ENCODE data around the gene CNDP2. TPM values are rescaled to one million over a fixed set of nuclear protein-coding genes. Genes with fewer than 3 reads are reported as not detected.

CNDP2 gene
- total and polyA plus RNA-seq, 4 donors, result 26.7 to 99.2 (median 74.2) TPM

DNA sequence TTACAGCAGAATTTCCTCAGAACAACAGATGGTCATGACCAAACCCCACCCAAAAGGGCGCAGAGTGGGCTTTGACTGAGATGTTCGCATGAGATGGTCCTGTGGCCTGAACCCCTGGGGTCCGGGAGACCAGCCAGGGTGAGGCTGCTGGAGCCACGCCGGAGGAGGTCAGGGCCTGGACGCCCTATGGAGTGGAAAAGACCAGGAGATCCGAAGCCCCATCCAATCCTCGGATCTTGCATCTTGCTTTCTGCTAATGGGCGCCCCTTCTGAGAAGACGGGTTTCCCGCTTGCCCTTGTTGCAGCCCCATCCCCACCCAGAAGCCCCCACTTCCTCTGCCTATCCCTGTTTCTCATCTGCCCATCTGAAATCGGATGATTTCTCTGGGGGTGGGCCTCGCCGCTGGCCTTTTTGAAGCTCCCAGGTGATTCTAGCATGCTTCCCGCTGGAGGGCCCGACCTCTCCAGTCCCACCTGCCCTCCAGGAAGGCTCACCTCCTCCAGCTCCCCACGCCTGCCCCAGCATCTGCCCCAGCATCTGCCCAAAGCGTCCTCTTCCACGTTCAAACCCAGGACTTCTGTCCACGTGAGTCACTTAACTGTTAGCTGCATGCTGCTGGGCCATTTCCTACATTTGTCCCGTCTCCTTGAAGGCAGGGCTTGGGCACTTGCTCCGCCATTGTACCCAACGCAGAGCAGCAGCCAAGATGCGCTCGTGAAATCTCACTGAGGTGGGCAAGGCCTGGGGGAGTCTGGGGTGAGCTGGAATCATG is 33.8 kb downstream of the CNDP2 start:
- Histone ChIP-seq H3K27me3 (ENCODE audit: control insufficient read depth in 1 of 2, insufficient read depth in 2 of 2, low read length in 1 of 2) (no peaks in the 10 kb centered on the region), H3K9me3 (ENCODE audit: control insufficient read depth, low read length) (peaks cover 5% of the 10 kb centered on the region), H3K4me3 (ENCODE audit: low read length in 2 of 2) (no peak overlapping the region), H3K4me1 (ENCODE audit: control insufficient read depth in 1 of 2, insufficient read depth in 2 of 2, low read length in 2 of 2) (no peaks in the 10 kb centered on the region), H3K36me3 (ENCODE audit: control insufficient read depth in 1 of 2, insufficient read depth in 2 of 2, low read length in 1 of 2) (no peaks in the 10 kb centered on the region), H3K27ac (ENCODE audit: low read depth in 1 of 2, low read length in 2 of 2) (no peak overlapping the region)
- intact Hi-C loops (cut with DNase I), result no loop called here
- no peak for ATAC-seq (ENCODE audit: low FRiP score)
- no peak for DNase-seq
- 91 to 92% methylated on average over 25 of the region's 25 CpGs for WGBS, 2 donors

DNA sequence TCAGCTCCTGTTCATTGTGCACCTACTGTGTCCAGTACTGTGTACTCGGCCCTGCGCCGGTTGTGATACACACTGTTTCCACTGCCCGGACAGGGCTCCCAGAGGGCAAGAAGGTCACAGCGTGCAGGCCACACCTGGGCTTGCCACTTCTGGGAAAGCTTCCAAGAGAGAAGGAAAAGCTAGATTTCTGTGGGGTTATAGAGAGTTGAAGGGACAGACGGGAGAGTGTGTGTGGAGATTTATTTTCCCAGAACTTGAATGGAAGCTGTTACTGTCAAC is 34.4 kb downstream of the CNDP2 start:
- no peaks in the 10 kb centered on the region for H3K4me1 ChIP-seq (ENCODE audit: control insufficient read depth in 1 of 2, insufficient read depth in 2 of 2, low read length in 2 of 2)
- H3K27ac ChIP-seq (ENCODE audit: low read depth in 1 of 2, low read length in 2 of 2), result no peak overlapping the region
- no peak for ATAC-seq (ENCODE audit: low FRiP score)
- no peak overlapping the region for H3K4me3 ChIP-seq (ENCODE audit: low read length in 2 of 2)
- peaks cover 5% of the 10 kb centered on the region for H3K9me3 ChIP-seq (ENCODE audit: control insufficient read depth, low read length)
- 61 to 69% methylated on average over 6 of the region's 6 CpGs for WGBS, 2 donors
- H3K27me3 ChIP-seq (ENCODE audit: control insufficient read depth in 1 of 2, insufficient read depth in 2 of 2, low read length in 1 of 2), result no peaks in the 10 kb centered on the region
- intact Hi-C loops (cut with DNase I), result no loop called here
- no peak for DNase-seq
- H3K36me3 ChIP-seq (ENCODE audit: control insufficient read depth in 1 of 2, insufficient read depth in 2 of 2, low read length in 1 of 2), result no peaks in the 10 kb centered on the region

DNA sequence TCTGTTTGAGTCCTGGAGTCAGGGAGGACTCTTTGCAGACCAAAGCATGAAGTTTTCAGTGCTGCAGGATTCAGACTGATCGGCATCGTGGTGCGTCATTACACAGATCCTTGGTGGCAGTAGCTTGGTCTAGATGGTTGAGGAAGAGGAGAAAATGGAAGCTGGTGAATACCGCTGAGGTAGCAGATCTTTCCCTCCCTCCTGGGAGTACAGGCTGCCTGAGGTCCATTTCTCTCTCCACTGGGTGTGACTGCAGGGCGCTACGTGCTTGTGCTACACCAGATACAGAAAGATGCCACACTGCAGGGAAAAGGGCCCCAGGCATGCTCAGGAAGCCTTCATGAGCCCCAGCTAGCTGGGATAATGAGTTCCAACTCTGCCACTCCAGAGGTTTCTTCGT is 34.9 kb downstream of the CNDP2 start:
- H3K36me3 ChIP-seq (ENCODE audit: control insufficient read depth in 1 of 2, insufficient read depth in 2 of 2, low read length in 1 of 2), result no peaks in the 10 kb centered on the region
- 85 to 86% methylated on average over 7 of the region's 7 CpGs for WGBS, 2 donors
- intact Hi-C loops (cut with DNase I), result no loop called here
- no peaks in the 10 kb centered on the region for H3K27me3 ChIP-seq (ENCODE audit: control insufficient read depth in 1 of 2, insufficient read depth in 2 of 2, low read length in 1 of 2)
- DNase-seq, result no peak
- no peaks in the 10 kb centered on the region for H3K4me1 ChIP-seq (ENCODE audit: control insufficient read depth in 1 of 2, insufficient read depth in 2 of 2, low read length in 2 of 2)
- H3K9me3 ChIP-seq (ENCODE audit: control insufficient read depth, low read length), result peaks cover 1% of the 10 kb centered on the region
- H3K27ac ChIP-seq (ENCODE audit: low read depth in 1 of 2, low read length in 2 of 2), result no peak overlapping the region
- no peak overlapping the region for H3K4me3 ChIP-seq (ENCODE audit: low read length in 2 of 2)
- ATAC-seq (ENCODE audit: low FRiP score), result no peak

DNA sequence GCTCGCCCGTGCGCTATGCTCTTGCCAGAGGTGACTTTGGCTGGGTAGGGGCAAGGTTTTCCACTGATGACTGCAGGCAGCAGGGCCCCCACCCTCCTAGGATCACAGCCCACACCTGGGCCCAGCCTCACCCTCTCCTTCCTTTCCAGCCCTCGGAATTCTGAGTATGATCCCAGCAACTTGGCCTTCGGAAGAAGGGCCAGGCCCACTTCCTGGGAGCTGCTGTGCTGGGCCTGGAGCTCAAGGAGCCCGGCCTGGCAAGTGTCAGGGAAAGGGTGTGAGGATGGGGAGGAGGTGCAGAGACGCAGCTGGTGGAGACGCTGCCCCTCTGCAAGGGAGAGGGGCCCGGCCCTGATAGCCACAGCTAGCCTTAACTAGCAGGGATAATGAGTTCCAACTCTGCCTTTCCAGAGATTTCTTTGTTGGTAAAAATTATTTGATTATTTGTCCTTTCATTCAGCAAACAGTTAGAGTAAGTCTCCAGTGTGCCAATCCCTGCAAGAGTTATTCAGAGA is 36.4 kb downstream of the CNDP2 start:
- H3K27ac ChIP-seq (ENCODE audit: low read depth in 1 of 2, low read length in 2 of 2), result no peak overlapping the region
- no peak for ATAC-seq (ENCODE audit: low FRiP score)
- WGBS, 2 donors, result 62 to 67% methylated on average over 9 of the region's 9 CpGs
- intact Hi-C loops (cut with DNase I), result no loop called here
- no peaks in the 10 kb centered on the region for H3K4me1 ChIP-seq (ENCODE audit: control insufficient read depth in 1 of 2, insufficient read depth in 2 of 2, low read length in 2 of 2)
- H3K4me3 ChIP-seq (ENCODE audit: low read length in 2 of 2), result no peak overlapping the region
- H3K9me3 ChIP-seq (ENCODE audit: control insufficient read depth, low read length), result no peaks in the 10 kb centered on the region
- H3K27me3 ChIP-seq (ENCODE audit: control insufficient read depth in 1 of 2, insufficient read depth in 2 of 2, low read length in 1 of 2), result no peaks in the 10 kb centered on the region
- DNase-seq, result no peak
- no peaks in the 10 kb centered on the region for H3K36me3 ChIP-seq (ENCODE audit: control insufficient read depth in 1 of 2, insufficient read depth in 2 of 2, low read length in 1 of 2)

DNA sequence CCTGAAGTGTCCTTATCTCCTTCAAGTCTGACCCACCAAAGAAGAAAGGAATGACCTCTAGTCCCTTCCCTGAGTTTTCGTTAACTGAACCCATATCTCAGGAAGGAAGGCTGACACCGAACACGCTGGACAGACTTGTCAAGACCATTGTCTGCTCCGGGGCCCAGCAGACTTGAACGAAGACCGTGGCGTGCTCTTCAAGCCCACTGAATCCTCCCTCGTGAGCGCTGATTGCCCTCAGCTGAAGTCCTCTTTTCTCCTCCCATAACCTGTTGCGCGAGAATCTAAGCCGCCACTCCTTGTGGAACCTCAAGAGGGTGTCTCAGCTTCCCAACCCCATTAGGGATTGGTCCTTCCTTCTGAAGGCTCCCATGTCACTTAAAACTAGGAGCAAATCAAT is 37.5 kb downstream of the CNDP2 start:
- Histone ChIP-seq H3K27me3 (ENCODE audit: control insufficient read depth in 1 of 2, insufficient read depth in 2 of 2, low read length in 1 of 2) (no peaks in the 10 kb centered on the region), H3K36me3 (ENCODE audit: control insufficient read depth in 1 of 2, insufficient read depth in 2 of 2, low read length in 1 of 2) (no peaks in the 10 kb centered on the region), H3K9me3 (ENCODE audit: control insufficient read depth, low read length) (no peaks in the 10 kb centered on the region), H3K4me1 (ENCODE audit: control insufficient read depth in 1 of 2, insufficient read depth in 2 of 2, low read length in 2 of 2) (no peaks in the 10 kb centered on the region), H3K4me3 (ENCODE audit: low read length in 2 of 2) (no peak overlapping the region), H3K27ac (ENCODE audit: low read depth in 1 of 2, low read length in 2 of 2) (no peak overlapping the region)
- ATAC-seq (ENCODE audit: low FRiP score), result no peak
- 95 to 96% methylated on average over 12 of the region's 12 CpGs for WGBS, 2 donors
- intact Hi-C loops (cut with DNase I), result no loop called here
- DNase-seq, result no peak

DNA sequence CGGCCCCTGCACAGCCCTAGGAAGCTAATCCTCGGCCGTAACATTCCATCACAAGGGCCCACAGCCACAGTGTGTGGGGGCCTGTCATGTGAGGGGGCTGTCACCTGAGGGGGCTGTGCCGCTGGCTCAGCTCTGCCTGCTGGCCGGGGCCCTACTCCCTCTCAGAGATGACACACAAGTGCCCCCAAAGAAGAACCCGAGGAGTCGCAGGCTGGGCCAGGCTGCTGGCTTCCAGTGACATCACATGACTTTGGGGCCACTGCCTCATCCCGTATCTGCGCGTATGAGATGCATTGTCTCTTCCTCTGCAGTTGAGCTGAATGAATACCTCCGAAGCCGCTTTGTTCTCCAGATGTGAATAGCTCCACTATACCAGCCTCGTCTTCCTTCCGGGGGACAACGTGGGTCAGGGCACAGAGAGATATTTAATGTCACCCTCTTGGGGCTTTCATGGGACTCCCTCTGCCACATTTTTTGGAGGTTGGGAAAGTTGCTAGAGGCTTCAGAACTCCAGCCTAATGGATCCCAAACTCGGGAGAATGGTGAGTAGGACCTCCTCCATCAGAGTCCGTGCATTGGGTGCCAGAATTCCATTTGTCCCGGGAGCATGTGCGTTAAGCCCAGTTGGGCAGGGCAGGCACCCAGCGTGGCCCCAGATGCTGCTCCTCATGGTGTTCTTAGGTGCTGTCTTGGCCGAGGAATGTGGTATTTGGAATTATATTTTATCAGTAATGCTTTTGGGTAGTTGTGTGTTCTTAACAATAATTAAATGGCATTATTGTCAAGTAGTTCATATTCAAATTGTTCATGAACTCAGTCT is 38.2 kb downstream of the CNDP2 start, which contains the start of gene CNDP1:
Gene CNDP1, plus strand, starts transcription at position 351 of the 820 bp plus-strand sequence. Its CDS starts 168 bp downstream, at position 519.
- WGBS, 2 donors, result 81 to 84% methylated on average over 21 of the region's 21 CpGs
- H3K9me3 ChIP-seq (ENCODE audit: control insufficient read depth, low read length), result no peaks in the 10 kb centered on the region
- intact Hi-C loops (cut with DNase I), result no loop called here
- DNase-seq, result no peak
- no peak for ATAC-seq (ENCODE audit: low FRiP score)
- no peaks in the 10 kb centered on the region for H3K36me3 ChIP-seq (ENCODE audit: control insufficient read depth in 1 of 2, insufficient read depth in 2 of 2, low read length in 1 of 2)
- H3K27ac ChIP-seq (ENCODE audit: low read depth in 1 of 2, low read length in 2 of 2), result no peak within 1 kb of the TSS
- no peaks in the 10 kb centered on the region for H3K27me3 ChIP-seq (ENCODE audit: control insufficient read depth in 1 of 2, insufficient read depth in 2 of 2, low read length in 1 of 2)
- H3K4me1 ChIP-seq (ENCODE audit: control insufficient read depth in 1 of 2, insufficient read depth in 2 of 2, low read length in 2 of 2), result no peaks in the 10 kb centered on the region
- H3K4me3 ChIP-seq (ENCODE audit: low read length in 2 of 2), result no peak within 1 kb of the TSS

DNA sequence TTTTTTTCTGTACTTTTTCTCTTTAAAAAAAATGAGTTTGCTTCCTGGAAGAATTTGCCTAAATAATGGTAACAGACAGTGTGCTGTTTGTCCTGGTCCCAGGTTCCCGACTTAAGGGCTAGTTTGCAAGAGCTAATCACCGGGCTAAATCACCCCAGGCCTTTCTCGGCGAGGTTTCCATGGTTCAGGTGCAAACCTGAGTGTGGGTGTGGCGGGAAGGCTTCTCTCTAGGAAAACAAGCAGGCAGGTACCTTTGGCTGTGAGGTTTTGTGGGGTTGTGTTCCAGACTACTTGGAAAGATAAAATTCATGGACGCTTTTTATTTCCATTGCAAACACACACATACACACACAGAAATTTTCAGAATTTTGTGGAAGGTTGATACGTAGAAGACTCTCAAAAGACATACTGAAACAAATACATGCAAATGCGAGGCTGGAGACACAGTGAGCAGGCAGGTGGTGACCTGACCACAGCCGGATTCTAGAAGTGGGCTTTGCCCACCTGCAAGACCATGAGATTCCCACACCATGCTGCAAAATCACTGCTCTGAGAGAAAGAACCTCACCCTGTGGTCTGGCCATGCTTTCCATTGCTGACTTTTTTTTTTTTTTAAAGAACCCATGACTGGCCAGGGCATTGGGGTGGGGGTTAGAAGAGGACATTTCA is 39.0 kb downstream of the CNDP2 start:
- no peaks in the 10 kb centered on the region for H3K27me3 ChIP-seq (ENCODE audit: control insufficient read depth in 1 of 2, insufficient read depth in 2 of 2, low read length in 1 of 2)
- H3K27ac ChIP-seq (ENCODE audit: low read depth in 1 of 2, low read length in 2 of 2), result no peak overlapping the region
- WGBS, 2 donors, result 85 to 91% methylated on average over 9 of the region's 9 CpGs
- no peak for ATAC-seq (ENCODE audit: low FRiP score)
- intact Hi-C loops (cut with DNase I), result no loop called here
- no peaks in the 10 kb centered on the region for H3K9me3 ChIP-seq (ENCODE audit: control insufficient read depth, low read length)
- H3K4me3 ChIP-seq (ENCODE audit: low read length in 2 of 2), result no peak overlapping the region
- DNase-seq, result no peak
- no peaks in the 10 kb centered on the region for H3K36me3 ChIP-seq (ENCODE audit: control insufficient read depth in 1 of 2, insufficient read depth in 2 of 2, low read length in 1 of 2)
- no peaks in the 10 kb centered on the region for H3K4me1 ChIP-seq (ENCODE audit: control insufficient read depth in 1 of 2, insufficient read depth in 2 of 2, low read length in 2 of 2)

DNA sequence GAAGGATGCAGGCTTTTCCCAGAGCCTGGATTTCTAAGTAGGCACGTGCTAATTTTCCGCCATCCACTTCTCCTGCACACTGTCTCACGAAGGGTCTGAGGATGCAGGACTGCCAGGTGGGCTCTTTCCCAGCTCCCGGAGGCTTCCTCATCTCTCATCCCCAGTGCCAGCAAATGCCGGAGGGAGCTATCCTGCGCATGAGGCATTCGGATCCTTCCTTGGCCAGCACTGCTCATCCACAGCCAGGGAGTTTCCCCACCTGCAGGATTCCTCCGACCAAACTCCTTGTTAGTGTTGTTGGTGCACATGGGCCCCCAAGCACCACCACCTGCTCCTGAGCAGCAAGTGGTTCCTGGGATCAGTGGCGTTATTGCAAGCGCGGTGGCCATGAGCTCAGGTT is 43.1 kb downstream of the CNDP2 start:
- intact Hi-C loops (cut with DNase I), result no loop called here
- no peaks in the 10 kb centered on the region for H3K36me3 ChIP-seq (ENCODE audit: control insufficient read depth in 1 of 2, insufficient read depth in 2 of 2, low read length in 1 of 2)
- no peaks in the 10 kb centered on the region for H3K27me3 ChIP-seq (ENCODE audit: control insufficient read depth in 1 of 2, insufficient read depth in 2 of 2, low read length in 1 of 2)
- no peaks in the 10 kb centered on the region for H3K9me3 ChIP-seq (ENCODE audit: control insufficient read depth, low read length)
- H3K4me3 ChIP-seq (ENCODE audit: low read length in 2 of 2), result no peak overlapping the region
- no peak for ATAC-seq (ENCODE audit: low FRiP score)
- 88 to 90% methylated on average over 11 of the region's 11 CpGs for WGBS, 2 donors
- DNase-seq, result no peak
- no peaks in the 10 kb centered on the region for H3K4me1 ChIP-seq (ENCODE audit: control insufficient read depth in 1 of 2, insufficient read depth in 2 of 2, low read length in 2 of 2)
- no peak overlapping the region for H3K27ac ChIP-seq (ENCODE audit: low read depth in 1 of 2, low read length in 2 of 2)
